ENCODE results near the gene SLIT3.

The SLIT3 gene

GRCh38 chr5:168979135-168979534 lies 321.8 kb downstream of the SLIT3 start:
- no peak for FAIRE-seq

GRCh38 chr5:168978500-168978899 lies 322.4 kb downstream of the SLIT3 start:
- no peak for FAIRE-seq

GRCh38 chr5:168978015-168978414 lies 322.9 kb downstream of the SLIT3 start:
- FAIRE-seq: no peak

- FAIRE-seq: no peak
These were observed 324.5 kb downstream of the SLIT3 start for GRCh38 chr5:168976311-168976970.

GRCh38 chr5:168975331-168975730 lies 325.6 kb downstream of the SLIT3 start:
- no peak for FAIRE-seq

- FAIRE-seq: no peak
These were observed 326.9 kb downstream of the SLIT3 start for GRCh38 chr5:168974082-168974481.

- FAIRE-seq: no peak
These were observed 328.2 kb downstream of the SLIT3 start for GRCh38 chr5:168972731-168973130.

- no peak for FAIRE-seq
These were observed 329.8 kb downstream of the SLIT3 start for GRCh38 chr5:168971100-168971499.

GRCh38 chr5:168969326-168969886 lies 331.5 kb downstream of the SLIT3 start:
- FAIRE-seq: no peak

- FAIRE-seq: no peak
These were observed 332.9 kb downstream of the SLIT3 start for GRCh38 chr5:168967882-168968620.

- FAIRE-seq: no peak
These were observed 335.3 kb downstream of the SLIT3 start for GRCh38 chr5:168965638-168966037.

- no peak for FAIRE-seq
These were observed 336.8 kb downstream of the SLIT3 start for GRCh38 chr5:168964182-168964581.

- FAIRE-seq: no peak
These were observed 338.6 kb downstream of the SLIT3 start for GRCh38 chr5:168962306-168962705.

- FAIRE-seq: no peak
These were observed 339.3 kb downstream of the SLIT3 start for GRCh38 chr5:168961681-168962080.

- FAIRE-seq: no peak
These were observed 340.4 kb downstream of the SLIT3 start for GRCh38 chr5:168960497-168960896.

- no peak for FAIRE-seq
These were observed 347.6 kb downstream of the SLIT3 start for GRCh38 chr5:168953351-168953750.

GRCh38 chr5:168952196-168952595 lies 348.7 kb downstream of the SLIT3 start:
- no peak for FAIRE-seq

GRCh38 chr5:168951769-168952168 lies 349.2 kb downstream of the SLIT3 start:
- no peak for FAIRE-seq

- FAIRE-seq: no peak
These were observed 349.6 kb downstream of the SLIT3 start for GRCh38 chr5:168951356-168951755.

GRCh38 chr5:168950241-168950951 lies 350.5 kb downstream of the SLIT3 start:
- FAIRE-seq: no peak

GRCh38 chr5:168948746-168949145 lies 352.2 kb downstream of the SLIT3 start:
- FAIRE-seq: no peak

GRCh38 chr5:168947212-168947868 lies 353.6 kb downstream of the SLIT3 start:
- FAIRE-seq: no peak

- no peak for FAIRE-seq
These were observed 354.6 kb downstream of the SLIT3 start for GRCh38 chr5:168946363-168946762.
